ENCODE data around the gene MYH9. TPM values are rescaled to one million over a fixed set of nuclear protein-coding genes. Genes with fewer than 3 reads are reported as not detected.

The MYH9 gene
- total and polyA plus RNA-seq, 11 donors = 109 to 482 (median 238) TPM

DNA sequence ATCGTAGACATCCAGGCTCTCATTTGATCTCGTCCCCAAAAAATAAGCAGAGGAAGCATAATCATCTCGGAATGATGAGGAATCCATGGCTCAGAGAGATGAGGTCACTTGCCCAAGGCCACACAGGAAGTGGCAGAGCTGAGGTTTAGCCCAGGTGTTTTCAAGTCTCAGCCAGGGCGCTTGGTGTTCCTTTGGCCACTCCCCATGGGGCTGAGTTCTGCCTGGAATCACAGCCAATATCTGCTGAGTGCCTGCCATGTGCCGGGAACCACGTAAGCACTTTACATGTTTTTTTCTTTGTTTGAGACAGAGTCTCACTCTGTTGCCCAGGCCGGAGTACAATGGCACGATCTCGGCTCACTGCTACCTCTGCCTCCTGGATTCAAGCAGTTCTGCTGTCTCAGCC lies 29.5 kb upstream of the MYH9 start:
- TF ChIP-seq, protein P1, sequence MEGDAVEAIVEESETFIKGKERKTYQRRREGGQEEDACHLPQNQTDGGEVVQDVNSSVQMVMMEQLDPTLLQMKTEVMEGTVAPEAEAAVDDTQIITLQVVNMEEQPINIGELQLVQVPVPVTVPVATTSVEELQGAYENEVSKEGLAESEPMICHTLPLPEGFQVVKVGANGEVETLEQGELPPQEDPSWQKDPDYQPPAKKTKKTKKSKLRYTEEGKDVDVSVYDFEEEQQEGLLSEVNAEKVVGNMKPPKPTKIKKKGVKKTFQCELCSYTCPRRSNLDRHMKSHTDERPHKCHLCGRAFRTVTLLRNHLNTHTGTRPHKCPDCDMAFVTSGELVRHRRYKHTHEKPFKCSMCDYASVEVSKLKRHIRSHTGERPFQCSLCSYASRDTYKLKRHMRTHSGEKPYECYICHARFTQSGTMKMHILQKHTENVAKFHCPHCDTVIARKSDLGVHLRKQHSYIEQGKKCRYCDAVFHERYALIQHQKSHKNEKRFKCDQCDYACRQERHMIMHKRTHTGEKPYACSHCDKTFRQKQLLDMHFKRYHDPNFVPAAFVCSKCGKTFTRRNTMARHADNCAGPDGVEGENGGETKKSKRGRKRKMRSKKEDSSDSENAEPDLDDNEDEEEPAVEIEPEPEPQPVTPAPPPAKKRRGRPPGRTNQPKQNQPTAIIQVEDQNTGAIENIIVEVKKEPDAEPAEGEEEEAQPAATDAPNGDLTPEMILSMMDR (IDR thresholded peaks at IDR 0.05) = no peak
- no peak for TF ChIP-seq POLR2A (IDR thresholded peaks at IDR 0.05)
- no peak overlapping the region for H3K27ac ChIP-seq
- H3K4me1 ChIP-seq = peaks cover 0 to 36% (median 18%) of the 10 kb centered on the region in 12 donors
- H3K4me3 ChIP-seq = no peak overlapping the region
- no peaks in the 10 kb centered on the region for H3K9me3 ChIP-seq
- no peak for ATAC-seq
- WGBS, 4 donors = 75 to 88% (median 83%) methylated on average over 7 to 9 of the region's 9 CpGs
- H3K36me3 ChIP-seq = no peaks in the 10 kb centered on the region
- DNase-seq = no peak
- intact Hi-C loops (cut with DNase I) = loop anchor here in 1 of 10 donors (5.0 kb wide), 1 partner anchor 35 kb away; no protein-coding TSS in a partner anchor
- H3K27me3 ChIP-seq = no peaks in the 10 kb centered on the region

DNA sequence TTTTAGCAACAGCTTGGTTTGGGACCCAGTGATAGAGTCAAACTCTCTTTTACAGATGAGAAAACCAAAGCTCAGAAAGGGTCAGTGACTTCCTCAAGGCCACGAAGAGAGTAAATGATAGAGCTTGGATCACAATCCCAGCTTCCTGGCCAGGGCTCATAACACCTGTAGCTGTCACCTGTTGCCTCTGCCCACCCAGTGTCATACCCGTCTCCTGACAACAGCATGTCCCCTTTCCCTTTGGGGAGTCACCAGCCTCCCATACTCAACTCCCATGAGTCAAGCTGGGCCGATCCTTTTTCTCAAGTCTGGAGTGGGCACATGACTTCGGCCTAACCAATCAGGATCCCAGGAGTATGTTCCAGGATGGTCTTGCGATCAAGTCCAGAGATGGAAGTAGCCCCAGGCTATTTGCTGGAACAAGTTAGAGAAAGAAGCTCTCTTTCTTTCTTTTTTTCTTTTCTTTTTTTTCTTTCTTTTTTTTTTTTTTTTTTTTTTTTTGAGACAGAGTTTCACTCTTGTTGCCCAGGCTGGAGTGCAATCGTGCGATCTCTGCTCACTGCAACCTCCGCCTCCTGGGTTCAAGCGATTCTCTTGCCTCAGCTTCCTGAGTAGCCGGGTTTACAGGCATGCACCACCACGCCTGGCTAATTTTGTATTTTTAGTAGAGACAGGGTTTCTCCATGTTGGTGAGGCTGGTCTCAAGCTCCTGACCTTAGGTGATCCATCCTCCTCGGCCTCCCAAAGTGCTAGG lies 27.8 kb upstream of the MYH9 start:
- intact Hi-C loops (cut with DNase I) = loop anchor here in 1 of 10 donors (5.0 kb wide), 1 partner anchor 37 kb away; no protein-coding TSS in a partner anchor
- ATAC-seq (no peak), DNase-seq (no peak)
- Histone ChIP-seq H3K9me3 (no peaks in the 10 kb centered on the region), H3K4me3 (no peak overlapping the region), H3K27ac (no peak overlapping the region), H3K4me1 (peaks cover 0 to 33% (median 16%) of the 10 kb centered on the region in 12 donors), H3K27me3 (no peaks in the 10 kb centered on the region), H3K36me3 (no peaks in the 10 kb centered on the region)
- TF ChIP-seq, protein P1 (IDR thresholded peaks at IDR 0.05) = no peak
- TF ChIP-seq POLR2A (IDR thresholded peaks at IDR 0.05) = no peak
- 87 to 89% (median 88%) methylated on average over 12 of the region's 12 CpGs for WGBS, 4 donors

DNA sequence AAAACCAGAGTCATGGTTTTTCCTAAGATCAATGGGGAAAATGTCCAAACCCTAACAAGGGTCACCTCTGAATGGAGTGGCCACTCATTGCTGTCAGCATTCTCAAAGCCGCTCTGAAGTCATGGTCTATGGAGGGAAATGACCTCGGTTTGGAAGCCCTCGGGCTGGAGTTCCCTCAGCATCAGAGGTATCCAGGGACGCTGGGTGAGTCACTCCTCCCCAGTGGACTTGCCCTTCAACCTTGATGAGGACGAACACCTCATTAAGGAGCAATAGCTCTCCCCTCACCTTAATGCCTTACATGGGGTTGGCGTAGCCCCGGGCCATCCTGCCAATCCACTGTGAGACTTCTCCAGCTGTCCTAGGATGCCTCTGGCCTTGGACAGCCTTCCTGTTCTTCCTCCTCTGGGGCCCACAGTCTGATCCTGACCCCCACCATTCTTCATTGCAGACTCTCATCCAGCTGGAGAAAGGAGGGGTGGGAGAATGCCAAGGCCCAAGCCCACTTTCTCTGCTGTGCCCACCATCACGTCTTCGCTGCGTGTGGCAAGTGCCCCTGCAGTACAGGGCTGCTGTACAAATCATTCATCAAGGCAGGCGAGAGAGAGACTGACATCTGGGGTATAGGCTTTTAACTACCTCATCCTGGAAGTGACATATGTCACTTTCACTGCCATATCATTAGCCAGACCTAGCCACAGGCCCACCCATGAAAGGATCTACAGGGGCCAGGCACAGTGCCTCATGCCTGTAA lies 25.4 kb upstream of the MYH9 start:
- intact Hi-C loops (cut with DNase I) = no loop called here
- peak in 3 of 4 donors; percentile 13 to 55 (median 31) for ATAC-seq
- peak overlapping the region in 4 of 12 donors; percentile 10 to 19 (median 12) for H3K27ac ChIP-seq

More for the DNA sequence above, 25.4 kb upstream of the MYH9 start:
- Histone ChIP-seq H3K4me1 (peaks cover 0 to 27% (median 8%) of the 10 kb centered on the region in 12 donors), H3K27me3 (no peaks in the 10 kb centered on the region), H3K36me3 (no peaks in the 10 kb centered on the region), H3K9me3 (no peaks in the 10 kb centered on the region), H3K4me3 (no peak overlapping the region)
- peak in 1 of 5 donors; percentile 65 for DNase-seq
- TF ChIP-seq POLR2A (IDR thresholded peaks at IDR 0.05) = no peak
- TF ChIP-seq, protein P1 (IDR thresholded peaks at IDR 0.05) = no peak
- WGBS, 4 donors = 76 to 87% (median 82%) methylated on average over 8 to 11 of the region's 11 CpGs

All from heart left ventricle (tissue), 16 donors.